Prostate gland (tissue), 2 donors: ENCODE measurements around the gene UNC5A.

Experiments
- POLR2A ChIP-seq: fragments of 450-650 bp; IDR thresholded peaks from one replicate; pipeline ENCODE4 v1.6.1; 2016; ENCODE audit warnings: antibody characterized with exemption, mild to moderate bottlenecking
- POLR2AphosphoS5 ChIP-seq: sonication (generic); formaldehyde crosslinking; IDR thresholded peaks from one replicate; pipeline ENCODE4 v1.6.1; 2017; ENCODE audit warnings: antibody characterized with exemption
- TF ChIP-seq, protein P1 (sequence below), 4 experiments: fragments of 200-600 bp in 2 of 4; fragments of 450-650 bp in 2 of 4; sonication (generic) in 2 of 4; IDR thresholded peaks; 1 replicate in 3 of 4; 2 replicates in 1 of 4; pipeline ENCODE4 v1.5.1; 2016 to 2019; ENCODE audit warnings: antibody characterized with exemption in 4 of 4, mild to moderate bottlenecking in 2 of 4, moderate library complexity in 2 of 4

GRCh38 chr5:176769911-176770310, 40.4 kb upstream of the UNC5A start:
- no peak for TF ChIP-seq POLR2A
- TF ChIP-seq, protein P1, sequence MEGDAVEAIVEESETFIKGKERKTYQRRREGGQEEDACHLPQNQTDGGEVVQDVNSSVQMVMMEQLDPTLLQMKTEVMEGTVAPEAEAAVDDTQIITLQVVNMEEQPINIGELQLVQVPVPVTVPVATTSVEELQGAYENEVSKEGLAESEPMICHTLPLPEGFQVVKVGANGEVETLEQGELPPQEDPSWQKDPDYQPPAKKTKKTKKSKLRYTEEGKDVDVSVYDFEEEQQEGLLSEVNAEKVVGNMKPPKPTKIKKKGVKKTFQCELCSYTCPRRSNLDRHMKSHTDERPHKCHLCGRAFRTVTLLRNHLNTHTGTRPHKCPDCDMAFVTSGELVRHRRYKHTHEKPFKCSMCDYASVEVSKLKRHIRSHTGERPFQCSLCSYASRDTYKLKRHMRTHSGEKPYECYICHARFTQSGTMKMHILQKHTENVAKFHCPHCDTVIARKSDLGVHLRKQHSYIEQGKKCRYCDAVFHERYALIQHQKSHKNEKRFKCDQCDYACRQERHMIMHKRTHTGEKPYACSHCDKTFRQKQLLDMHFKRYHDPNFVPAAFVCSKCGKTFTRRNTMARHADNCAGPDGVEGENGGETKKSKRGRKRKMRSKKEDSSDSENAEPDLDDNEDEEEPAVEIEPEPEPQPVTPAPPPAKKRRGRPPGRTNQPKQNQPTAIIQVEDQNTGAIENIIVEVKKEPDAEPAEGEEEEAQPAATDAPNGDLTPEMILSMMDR (IDR thresholded peaks at IDR 0.05) = no peak
- no peak for TF ChIP-seq POLR2AphosphoS5
